H1 (cell line): ENCODE data around the gene ASB1. TPM values are rescaled to one million over a fixed set of nuclear protein-coding genes. Genes with fewer than 3 reads are reported as not detected.

Source experiments
- ATF2 ChIP-seq: IDR thresholded peaks from 2 replicates; pipeline ENCODE4 v1.6.1; 2012; ENCODE audit warnings: low read length, inconsistent platforms
- CBX8 ChIP-seq: fragments of 300-800, 300-1000 bp; sonication (generic); IDR thresholded peaks from 2 replicates; pipeline ENCODE4 v1.7.1; 2016; ENCODE audit warnings: low read depth, low read length, borderline replicate concordance
- CHD1 ChIP-seq: IDR thresholded peaks from 2 replicates; pipeline ENCODE4 v1.6.1; 2012; ENCODE audit warnings: low read depth, low read length, improper control_type of control experiment
- CREB1 ChIP-seq: IDR thresholded peaks from 2 replicates; pipeline ENCODE4 v1.6.1; 2012; ENCODE audit warnings: inconsistent platforms
- MAFK ChIP-seq: IDR thresholded peaks from 2 replicates; pipeline ENCODE4 v1.6.1; 2012; ENCODE audit warnings: low read depth, mild to moderate bottlenecking, improper control_type of control experiment, low read length
- POU5F1 ChIP-seq: IDR thresholded peaks from 2 replicates; pipeline ENCODE4 v1.6.1; 2011; ENCODE audit warnings: low read depth, mild to moderate bottlenecking, low read length, moderate library complexity
- ZNF274 ChIP-seq: IDR thresholded peaks from 2 replicates; pipeline ENCODE4 v1.7.0; 2012; ENCODE audit warnings: low read length, borderline replicate concordance; ENCODE audit errors: extremely low read depth
- polyA plus RNA-seq, 7 experiments: library from polyadenylated mRNA; depleted of rRNA in 3 of 7; stranded (reverse) in 5 of 7; unstranded in 2 of 7; fragments of >200 nt in 5 of 7; fragments of 200-250 nt in 2 of 7; gene quantifications; 1 replicate in 5 of 7; 2 replicates in 1 of 7; 4 replicates in 1 of 7; pipeline versions ENCODE4 v1.2.1 to v1.2.3, GENCODE V29; 2011 to 2013; ENCODE audit warnings: missing spikeins in 2 of 7, mixed read lengths in 2 of 7
- total RNA-seq: library from RNA; stranded (reverse); fragmentation: NEBNext Ultra II Directional; extraction: Animal tissue kit (Norgen Biotek cat#: 25700); gene quantifications from 2 replicates; pipeline ENCODE4 v1.2.1, GENCODE V29; 2021

Gene ASB1
- total and polyA plus RNA-seq, 2 of the 8 experiments (the other 6 are each of a cell fraction or from before 2014, with no cell fraction given): 24.1 to 36.0 TPM

- TF ChIP-seq POU5F1 (no peak), CBX8 (no peak), CREB1 (no peak), ATF2 (no peak), CHD1 (no peak), ZNF274 (no peak), MAFK (no peak)
Measured at GRCh38 chr2:238382381-238382781, 44.3 kb upstream of the ASB1 start (continued).
